A549 (cell line): ENCODE data around the gene ARID1B.

ENCODE experiments used
- CBX8 ChIP-seq: fragments of 200-600 bp; sonication (generic); IDR thresholded peaks from 2 replicates; pipeline ENCODE4 v1.6.1; 2016
- ESRRA ChIP-seq: fragments of 150-350 bp; IDR thresholded peaks from 2 replicates; pipeline ENCODE4 v1.6.1; 2014; ENCODE audit warnings: mild to moderate bottlenecking, low read length, borderline replicate concordance
- MAZ ChIP-seq: fragments of 150-350 bp; IDR thresholded peaks from 2 replicates; pipeline ENCODE4 v1.6.1; 2014; ENCODE audit warnings: antibody characterized with exemption, low read depth, low read length, borderline replicate concordance
- POLR2A ChIP-seq: IDR thresholded peaks from 2 replicates; pipeline ENCODE4 v1.6.1; 2012; ENCODE audit warnings: mild to moderate bottlenecking, low read length
- RAD21 ChIP-seq, 2 experiments: fragments of >200 bp in 1 of 2; sonication (Bioruptor Twin) in 1 of 2; formaldehyde crosslinking in 1 of 2; IDR thresholded peaks in 1 of 2; conservative IDR thresholded peaks in 1 of 2; 2 replicates in 1 of 2; 3 replicates in 1 of 2; pipeline ENCODE4 v1.6.1; 2012 to 2018; ENCODE audit warnings: inconsistent platforms in 1 of 2
- RFX5 ChIP-seq: fragments of 450-650 bp; IDR thresholded peaks from 2 replicates; pipeline ENCODE4 v1.7.1; 2014; ENCODE audit warnings: antibody characterized with exemption, mild to moderate bottlenecking, moderate library complexity
- TF ChIP-seq, protein P1 (sequence below): fragments of >200 bp; sonication (Bioruptor Twin); formaldehyde crosslinking; IDR thresholded peaks from 3 replicates; pipeline ENCODE4 v1.5.1; 2016

DNA sequence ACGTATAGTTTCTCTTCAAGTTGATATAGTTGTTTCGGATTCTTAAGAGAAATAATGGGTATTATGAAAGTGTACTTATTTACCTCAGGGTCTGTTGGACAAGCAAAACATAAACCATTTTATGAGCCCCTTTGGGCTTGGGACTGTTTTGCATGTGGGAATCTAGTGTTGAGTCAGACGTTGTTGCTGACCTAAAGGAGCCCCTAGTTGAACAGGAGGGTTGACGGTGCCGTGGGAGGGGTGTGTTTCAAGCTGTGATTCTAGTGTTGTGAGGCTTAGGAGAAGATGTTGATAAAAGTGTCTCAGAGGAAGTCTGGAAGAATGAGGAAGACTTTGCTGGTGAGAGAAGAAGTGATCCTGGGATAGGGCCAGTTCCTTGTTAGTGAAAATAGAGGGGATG is 140.0 kb downstream of the ARID1B start:
- TF ChIP-seq RAD21 (conservative IDR thresholded peaks at IDR 0.05 in 1 of 2, IDR thresholded peaks at IDR 0.05 in 1 of 2) (no peak), CBX8 (no peak), MAZ (no peak), ESRRA (no peak), RFX5 (no peak), POLR2A (no peak)
- TF ChIP-seq, protein P1, sequence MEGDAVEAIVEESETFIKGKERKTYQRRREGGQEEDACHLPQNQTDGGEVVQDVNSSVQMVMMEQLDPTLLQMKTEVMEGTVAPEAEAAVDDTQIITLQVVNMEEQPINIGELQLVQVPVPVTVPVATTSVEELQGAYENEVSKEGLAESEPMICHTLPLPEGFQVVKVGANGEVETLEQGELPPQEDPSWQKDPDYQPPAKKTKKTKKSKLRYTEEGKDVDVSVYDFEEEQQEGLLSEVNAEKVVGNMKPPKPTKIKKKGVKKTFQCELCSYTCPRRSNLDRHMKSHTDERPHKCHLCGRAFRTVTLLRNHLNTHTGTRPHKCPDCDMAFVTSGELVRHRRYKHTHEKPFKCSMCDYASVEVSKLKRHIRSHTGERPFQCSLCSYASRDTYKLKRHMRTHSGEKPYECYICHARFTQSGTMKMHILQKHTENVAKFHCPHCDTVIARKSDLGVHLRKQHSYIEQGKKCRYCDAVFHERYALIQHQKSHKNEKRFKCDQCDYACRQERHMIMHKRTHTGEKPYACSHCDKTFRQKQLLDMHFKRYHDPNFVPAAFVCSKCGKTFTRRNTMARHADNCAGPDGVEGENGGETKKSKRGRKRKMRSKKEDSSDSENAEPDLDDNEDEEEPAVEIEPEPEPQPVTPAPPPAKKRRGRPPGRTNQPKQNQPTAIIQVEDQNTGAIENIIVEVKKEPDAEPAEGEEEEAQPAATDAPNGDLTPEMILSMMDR = no peak
